Esophagus squamous epithelium (tissue), 4 donors: Measurements from ENCODE around the gene ZNF683.

ENCODE experiments used
- POLR2A ChIP-seq, 4 donors: fragments of 450-650 bp; IDR thresholded peaks; one replicate each; pipeline ENCODE4 v1.6.1; 2017; ENCODE audit warnings: antibody characterized with exemption in 4 of 4, mild to moderate bottlenecking in 4 of 4, moderate library complexity in 3 of 4
- TF ChIP-seq, protein P1 (sequence below), 6 experiments: fragments of 450-650 bp in 4 of 6; fragments of 200-600 bp in 2 of 6; sonication (generic) in 2 of 6; IDR thresholded peaks; one replicate each; pipeline ENCODE4 v1.5.1; 2016 to 2019; ENCODE audit warnings: antibody characterized with exemption in 6 of 6, mild to moderate bottlenecking in 4 of 6, moderate library complexity in 4 of 6

GRCh38 chr1:26317146-26317545 is 55.4 kb downstream of the ZNF683 start:
- no peak for TF ChIP-seq POLR2A (IDR thresholded peaks at IDR 0.05)
- TF ChIP-seq, protein P1, sequence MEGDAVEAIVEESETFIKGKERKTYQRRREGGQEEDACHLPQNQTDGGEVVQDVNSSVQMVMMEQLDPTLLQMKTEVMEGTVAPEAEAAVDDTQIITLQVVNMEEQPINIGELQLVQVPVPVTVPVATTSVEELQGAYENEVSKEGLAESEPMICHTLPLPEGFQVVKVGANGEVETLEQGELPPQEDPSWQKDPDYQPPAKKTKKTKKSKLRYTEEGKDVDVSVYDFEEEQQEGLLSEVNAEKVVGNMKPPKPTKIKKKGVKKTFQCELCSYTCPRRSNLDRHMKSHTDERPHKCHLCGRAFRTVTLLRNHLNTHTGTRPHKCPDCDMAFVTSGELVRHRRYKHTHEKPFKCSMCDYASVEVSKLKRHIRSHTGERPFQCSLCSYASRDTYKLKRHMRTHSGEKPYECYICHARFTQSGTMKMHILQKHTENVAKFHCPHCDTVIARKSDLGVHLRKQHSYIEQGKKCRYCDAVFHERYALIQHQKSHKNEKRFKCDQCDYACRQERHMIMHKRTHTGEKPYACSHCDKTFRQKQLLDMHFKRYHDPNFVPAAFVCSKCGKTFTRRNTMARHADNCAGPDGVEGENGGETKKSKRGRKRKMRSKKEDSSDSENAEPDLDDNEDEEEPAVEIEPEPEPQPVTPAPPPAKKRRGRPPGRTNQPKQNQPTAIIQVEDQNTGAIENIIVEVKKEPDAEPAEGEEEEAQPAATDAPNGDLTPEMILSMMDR (IDR thresholded peaks at IDR 0.05): no peak
